ENCODE measurements around the gene ZNF425.
"Not testable (repeated sequence)": the region's sequence is repeated elsewhere in the genome, so short reads cannot be mapped to it uniquely, and the experiment has no call there.

ZNF425 gene

DNA sequence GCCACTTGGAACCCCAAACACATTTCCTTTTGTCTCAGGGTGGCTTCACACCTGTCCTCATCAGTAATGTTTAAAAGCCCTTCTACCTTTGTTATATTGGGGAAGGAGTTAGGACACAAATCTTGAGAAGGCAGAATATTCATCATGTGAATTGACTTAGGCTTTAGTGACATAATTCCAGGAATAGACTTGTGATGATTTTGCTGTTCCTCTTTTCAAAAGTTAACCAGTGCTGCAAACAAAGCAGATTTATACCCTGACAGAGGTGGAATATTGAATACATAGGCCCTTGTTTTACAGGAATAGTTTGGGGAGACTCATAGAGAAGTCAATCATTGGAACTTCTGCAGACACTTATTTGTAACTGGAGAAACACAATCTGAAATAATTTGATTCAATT is 62.6 kb downstream of the ZNF425 start:
- no peaks in the 10 kb centered on the region for H3K9me3 ChIP-seq (ENCODE audit: insufficient read depth, low read length, severe bottlenecking)
- peaks cover 9% of the 10 kb centered on the region for H3K4me1 ChIP-seq (ENCODE audit: insufficient read depth, low read length)
- no peaks in the 10 kb centered on the region for H4K20me1 ChIP-seq (ENCODE audit: insufficient read depth, low read length)
- DNase-seq = no peak
- ATAC-seq (ENCODE audit: insufficient read depth, low read depth) = no peak
- no peak overlapping the region for H3K4me3 ChIP-seq (ENCODE audit: low read depth in 1 of 2, low read length in 2 of 2)
- no peak overlapping the region for H3K9ac ChIP-seq (ENCODE audit: low read depth, low read length)
- H3K27me3 ChIP-seq (ENCODE audit: insufficient read depth, low read length, poor library complexity) = no peaks in the 10 kb centered on the region
- H3K79me2 ChIP-seq (ENCODE audit: insufficient read depth, low read length) = peaks cover 4% of the 10 kb centered on the region; the same call in 1 of the 2 replicates
- TF ChIP-seq, protein P1, sequence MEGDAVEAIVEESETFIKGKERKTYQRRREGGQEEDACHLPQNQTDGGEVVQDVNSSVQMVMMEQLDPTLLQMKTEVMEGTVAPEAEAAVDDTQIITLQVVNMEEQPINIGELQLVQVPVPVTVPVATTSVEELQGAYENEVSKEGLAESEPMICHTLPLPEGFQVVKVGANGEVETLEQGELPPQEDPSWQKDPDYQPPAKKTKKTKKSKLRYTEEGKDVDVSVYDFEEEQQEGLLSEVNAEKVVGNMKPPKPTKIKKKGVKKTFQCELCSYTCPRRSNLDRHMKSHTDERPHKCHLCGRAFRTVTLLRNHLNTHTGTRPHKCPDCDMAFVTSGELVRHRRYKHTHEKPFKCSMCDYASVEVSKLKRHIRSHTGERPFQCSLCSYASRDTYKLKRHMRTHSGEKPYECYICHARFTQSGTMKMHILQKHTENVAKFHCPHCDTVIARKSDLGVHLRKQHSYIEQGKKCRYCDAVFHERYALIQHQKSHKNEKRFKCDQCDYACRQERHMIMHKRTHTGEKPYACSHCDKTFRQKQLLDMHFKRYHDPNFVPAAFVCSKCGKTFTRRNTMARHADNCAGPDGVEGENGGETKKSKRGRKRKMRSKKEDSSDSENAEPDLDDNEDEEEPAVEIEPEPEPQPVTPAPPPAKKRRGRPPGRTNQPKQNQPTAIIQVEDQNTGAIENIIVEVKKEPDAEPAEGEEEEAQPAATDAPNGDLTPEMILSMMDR (IDR thresholded peaks at IDR 0.05; ENCODE audit: borderline replicate concordance, extremely low read depth, low read length, poor library complexity, severe bottlenecking) = no peak
- no peak for TF ChIP-seq EZH2 (IDR thresholded peaks at IDR 0.05; ENCODE audit: borderline replicate concordance, low read depth, low read length, severe bottlenecking)
- H3K27ac ChIP-seq (ENCODE audit: low read length) = no peak overlapping the region
- no peak overlapping the region for H2AFZ ChIP-seq (ENCODE audit: low read depth, low read length)
- no peak overlapping the region for H3K4me2 ChIP-seq (ENCODE audit: insufficient read depth, low read length)
- H3K36me3 ChIP-seq (ENCODE audit: insufficient read depth, low read length) = peaks cover 10% of the 10 kb centered on the region

DNA sequence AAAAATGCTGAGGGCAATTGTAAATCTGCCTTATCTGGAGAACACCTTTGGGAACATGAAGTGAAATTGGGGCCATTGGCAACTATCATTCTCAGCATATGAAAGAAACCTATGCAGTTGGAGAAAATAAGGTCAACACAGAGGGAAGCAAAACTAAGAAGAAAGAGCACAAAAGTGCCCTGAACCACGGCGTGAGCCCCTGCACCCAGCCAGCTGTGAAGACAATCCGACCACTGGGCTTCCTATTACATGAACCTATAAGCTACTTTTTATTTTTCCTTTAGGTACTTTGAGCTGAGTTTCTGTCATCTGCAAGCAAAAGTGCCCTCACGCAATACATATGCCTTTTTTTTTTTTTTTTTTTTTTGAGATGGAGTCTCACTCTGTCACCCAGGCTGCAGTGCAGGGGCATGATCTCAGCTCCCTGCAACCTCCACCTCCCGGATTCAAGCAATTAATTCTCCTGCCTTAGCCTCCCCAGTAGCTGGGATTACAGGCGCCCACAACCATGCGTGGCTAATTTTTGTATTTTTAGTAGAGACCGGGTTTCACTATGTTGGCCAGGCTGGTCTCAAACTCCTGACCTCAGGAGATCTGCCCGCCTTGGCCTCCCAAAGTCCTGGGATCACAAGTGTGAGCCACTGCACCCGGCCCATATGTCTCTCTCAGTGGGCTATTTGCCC is 63.8 kb downstream of the ZNF425 start:
- not testable (repeated sequence) for H3K79me2 ChIP-seq (ENCODE audit: insufficient read depth, low read length); H2AFZ ChIP-seq (ENCODE audit: low read depth, low read length); H3K27ac ChIP-seq (ENCODE audit: low read length); H3K4me3 ChIP-seq (ENCODE audit: low read depth in 1 of 2, low read length in 2 of 2); H3K36me3 ChIP-seq (ENCODE audit: insufficient read depth, low read length); H3K4me1 ChIP-seq (ENCODE audit: insufficient read depth, low read length); H3K9me3 ChIP-seq (ENCODE audit: insufficient read depth, low read length, severe bottlenecking); ATAC-seq (ENCODE audit: insufficient read depth, low read depth); DNase-seq; H3K27me3 ChIP-seq (ENCODE audit: insufficient read depth, low read length, poor library complexity); H3K9ac ChIP-seq (ENCODE audit: low read depth, low read length); H4K20me1 ChIP-seq (ENCODE audit: insufficient read depth, low read length); H3K4me2 ChIP-seq (ENCODE audit: insufficient read depth, low read length)

DNA sequence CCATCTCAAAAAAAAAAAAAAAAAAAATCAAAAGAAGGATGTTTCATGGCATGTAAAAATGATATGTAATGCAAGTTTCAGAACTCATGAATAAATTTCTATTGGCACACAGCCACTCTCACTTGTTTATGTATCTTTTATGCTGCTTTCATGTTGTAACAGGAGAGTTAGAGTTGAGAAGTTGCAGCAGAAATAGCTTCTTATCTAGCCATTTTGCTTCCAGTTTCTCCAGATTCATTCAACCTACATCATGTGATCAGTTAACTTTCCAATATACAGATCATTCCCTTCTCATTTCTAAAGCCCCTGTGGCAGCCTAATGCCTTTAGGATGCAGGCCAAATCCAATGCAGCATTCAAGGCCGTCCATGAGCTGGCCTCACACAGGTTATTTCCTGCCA is 66.0 kb downstream of the ZNF425 start:
- H3K4me2 ChIP-seq (ENCODE audit: insufficient read depth, low read length) = no peak overlapping the region
- H2AFZ ChIP-seq (ENCODE audit: low read depth, low read length) = no peak overlapping the region
- no peak overlapping the region for H3K4me3 ChIP-seq (ENCODE audit: low read depth in 1 of 2, low read length in 2 of 2)
- H3K4me1 ChIP-seq (ENCODE audit: insufficient read depth, low read length) = peaks cover 6% of the 10 kb centered on the region
- no peak overlapping the region for H3K9ac ChIP-seq (ENCODE audit: low read depth, low read length)
- no peaks in the 10 kb centered on the region for H3K36me3 ChIP-seq (ENCODE audit: insufficient read depth, low read length)
- no peak for DNase-seq
- TF ChIP-seq, protein P1 (IDR thresholded peaks at IDR 0.05; ENCODE audit: borderline replicate concordance, extremely low read depth, low read length, poor library complexity, severe bottlenecking) = no peak
- TF ChIP-seq EZH2 (IDR thresholded peaks at IDR 0.05; ENCODE audit: borderline replicate concordance, low read depth, low read length, severe bottlenecking) = no peak
- no peaks in the 10 kb centered on the region for H3K27me3 ChIP-seq (ENCODE audit: insufficient read depth, low read length, poor library complexity)
- no peaks in the 10 kb centered on the region for H4K20me1 ChIP-seq (ENCODE audit: insufficient read depth, low read length)
- H3K9me3 ChIP-seq (ENCODE audit: insufficient read depth, low read length, severe bottlenecking) = no peaks in the 10 kb centered on the region
- peaks cover 4% of the 10 kb centered on the region; the same call in 1 of the 2 replicates for H3K79me2 ChIP-seq (ENCODE audit: insufficient read depth, low read length)
- no peak for ATAC-seq (ENCODE audit: insufficient read depth, low read depth)
- no peak overlapping the region for H3K27ac ChIP-seq (ENCODE audit: low read length)

DNA sequence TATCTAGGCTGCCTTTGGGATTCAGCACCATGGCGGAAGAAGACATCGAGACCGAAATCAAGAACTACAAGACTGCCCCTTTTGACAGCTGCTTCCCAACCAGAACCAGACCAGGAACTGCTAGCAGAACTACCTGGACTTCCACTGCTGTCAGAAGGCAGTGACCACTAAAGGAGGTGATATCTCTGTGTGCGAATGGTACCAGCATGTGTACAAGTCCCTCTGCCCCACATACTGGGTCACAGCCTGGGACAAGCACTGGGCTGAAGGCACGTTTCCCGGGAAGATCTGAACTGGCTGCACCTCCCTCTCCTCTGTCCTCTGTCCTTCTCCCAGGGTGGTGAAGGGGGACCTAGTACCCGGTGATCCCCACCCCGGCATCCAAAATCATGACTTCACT is 72.2 kb downstream of the ZNF425 start:
- H3K4me1 ChIP-seq (ENCODE audit: insufficient read depth, low read length) = no peaks in the 10 kb centered on the region
- no peaks in the 10 kb centered on the region for H4K20me1 ChIP-seq (ENCODE audit: insufficient read depth, low read length)
- ATAC-seq (ENCODE audit: insufficient read depth, low read depth) (no peak), DNase-seq (no peak)
- no peaks in the 10 kb centered on the region for H3K36me3 ChIP-seq (ENCODE audit: insufficient read depth, low read length)
- no peaks in the 10 kb centered on the region for H3K79me2 ChIP-seq (ENCODE audit: insufficient read depth, low read length)
- no peak overlapping the region for H3K4me3 ChIP-seq (ENCODE audit: low read depth in 1 of 2, low read length in 2 of 2)
- H2AFZ ChIP-seq (ENCODE audit: low read depth, low read length) = no peak overlapping the region
- TF ChIP-seq EZH2 (IDR thresholded peaks at IDR 0.05; ENCODE audit: borderline replicate concordance, low read depth, low read length, severe bottlenecking) = no peak
- TF ChIP-seq, protein P1 (IDR thresholded peaks at IDR 0.05; ENCODE audit: borderline replicate concordance, extremely low read depth, low read length, poor library complexity, severe bottlenecking) = no peak
- no peak overlapping the region for H3K27ac ChIP-seq (ENCODE audit: low read length)
- H3K4me2 ChIP-seq (ENCODE audit: insufficient read depth, low read length) = no peak overlapping the region
- H3K9me3 ChIP-seq (ENCODE audit: insufficient read depth, low read length, severe bottlenecking) = no peaks in the 10 kb centered on the region
- no peak overlapping the region for H3K9ac ChIP-seq (ENCODE audit: low read depth, low read length)
- H3K27me3 ChIP-seq (ENCODE audit: insufficient read depth, low read length, poor library complexity) = no peaks in the 10 kb centered on the region

All from DND-41 (cell line).